IMR-90 (cell line): Measurements from ENCODE around the gene PRAC2. TPM values are rescaled to one million over a fixed set of nuclear protein-coding genes. Genes with fewer than 3 reads are reported as not detected.
A peak's percentile ranks its signal among the peaks of the same experiment; 100 is the strongest.

ENCODE experiments used
- ATAC-seq: fragments of 200-7000 bp; cut with Tn5 transposase; 2 replicates; pipeline ENCODE4 v1.9.1; 2020; ENCODE audit warnings: low read depth, mild to moderate bottlenecking, moderate library complexity
- Bru-seq: library from RNA; stranded (reverse); fragments of 400-500 nt; gene quantifications from one replicate; lab custom pipeline; 2021; lab: Mats Ljungman, UMichigan
- BruChase-seq, 2 experiments: library from RNA; stranded (reverse); fragments of 400-500 nt; gene quantifications; one replicate each; lab custom pipeline; 2021; lab: Mats Ljungman, UMichigan
- BruUV-seq: library from RNA; stranded (reverse); fragments of 400-500 nt; replicated peaks from 2 replicates; lab custom pipeline; 2021; lab: Mats Ljungman, UMichigan
- CTCF ChIA-PET: fragments of 300-600 bp; formaldehyde crosslinking; extraction: SDS; loops from one replicate; lab custom pipeline; 2021; ENCODE audit warnings: antibody characterized with exemption; lab: Yijun Ruan, JAX
- POLR2A ChIA-PET: fragments of 300-600 bp; sonication (Branson Sonifier 250); formaldehyde crosslinking; loops from one replicate; lab custom pipeline; 2022; ENCODE audit warnings: antibody characterized with exemption; ENCODE audit not compliant: unreplicated experiment; lab: Charles Lee
- DNase-seq: peaks from one replicate; pipeline ENCODE4 v3.0.0; 2013
- H2AFZ ChIP-seq: replicated peaks from 2 replicates; pipeline ENCODE3; 2013; ENCODE audit warnings: low read length, mild to moderate bottlenecking; ENCODE audit not compliant: poor library complexity
- H2AK5ac ChIP-seq: 2 replicates; pipeline ENCODE4 v1.6.1; 2013; ENCODE audit warnings: low read depth, low read length, inconsistent platforms
- H2AK9ac ChIP-seq: replicated peaks from 2 replicates; pipeline ENCODE3; 2013; ENCODE audit warnings: mild to moderate bottlenecking, low read depth, low read length, moderate library complexity; ENCODE audit not compliant: poor library complexity
- H2BK120ac ChIP-seq: 2 replicates; pipeline ENCODE4 v1.6.1; 2013; ENCODE audit warnings: low read depth, low read length, inconsistent platforms
- H2BK15ac ChIP-seq: 3 replicates; pipeline ENCODE4 v1.6.1; 2013; ENCODE audit warnings: low read depth, low read length, inconsistent platforms
- H2BK20ac ChIP-seq: 2 replicates; pipeline ENCODE4 v1.6.1; 2013; ENCODE audit warnings: low read depth, mild to moderate bottlenecking, inconsistent platforms, low read length, moderate library complexity
- H2BK5ac ChIP-seq: 2 replicates; pipeline ENCODE4 v1.6.1; 2013; ENCODE audit warnings: mild to moderate bottlenecking, low read depth, low read length, inconsistent platforms; ENCODE audit not compliant: poor library complexity, severe bottlenecking
- H3K14ac ChIP-seq: replicated peaks from 2 replicates; pipeline ENCODE4 v1.6.1; 2013; ENCODE audit warnings: low read depth, low read length, inconsistent platforms
- H3K18ac ChIP-seq: 2 replicates; pipeline ENCODE4 v1.6.1; 2013; ENCODE audit warnings: low read depth, low read length, control low read depth
- H3K23ac ChIP-seq: 2 replicates; pipeline ENCODE4 v1.6.1; 2013; ENCODE audit warnings: low read depth, low read length, inconsistent platforms
- H3K27ac ChIP-seq: 2 replicates; pipeline ENCODE4 v1.5.1; 2013; ENCODE audit warnings: mild to moderate bottlenecking, control low read depth, low read length; ENCODE audit not compliant: insufficient read depth
- H3K27me3 ChIP-seq: 2 replicates; pipeline ENCODE4 v1.6.1; 2013; ENCODE audit warnings: low read length; ENCODE audit not compliant: control insufficient read depth, insufficient read depth
- H3K36me3 ChIP-seq: 2 replicates; pipeline ENCODE4 v1.6.1; 2013; ENCODE audit warnings: low read length, mixed read lengths; ENCODE audit not compliant: control insufficient read depth, insufficient read depth
- H3K4ac ChIP-seq: 2 replicates; pipeline ENCODE4 v1.6.1; 2013; ENCODE audit warnings: low read depth, low read length, inconsistent platforms
- H3K4me1 ChIP-seq: 2 replicates; pipeline ENCODE4 v1.6.1; 2013; ENCODE audit warnings: low read length, mixed read lengths; ENCODE audit not compliant: control insufficient read depth, insufficient read depth
- H3K4me2 ChIP-seq: 2 replicates; pipeline ENCODE4 v1.6.1; 2013; ENCODE audit warnings: low read depth, mild to moderate bottlenecking, control low read depth, low read length, moderate library complexity
- H3K4me3 ChIP-seq: 2 replicates; pipeline ENCODE4 v1.5.1; 2013; ENCODE audit warnings: low read depth, mild to moderate bottlenecking, control low read depth, low read length, moderate library complexity; ENCODE audit not compliant: insufficient read depth
- H3K56ac ChIP-seq: 2 replicates; pipeline ENCODE4 v1.6.1; 2013; ENCODE audit warnings: low read length, inconsistent platforms; ENCODE audit not compliant: insufficient read depth; ENCODE audit errors: extremely low read depth
- H3K79me1 ChIP-seq, 2 experiments: 2 replicates each; pipeline ENCODE4 v1.6.1; 2013; ENCODE audit warnings: low read length in 2 of 2, inconsistent platforms in 1 of 2, low read depth in 1 of 2
- H3K9ac ChIP-seq: 2 replicates; pipeline ENCODE4 v1.6.1; 2013; ENCODE audit warnings: low read depth, low read length, control low read depth
- H3K9me1 ChIP-seq: 2 replicates; pipeline ENCODE4 v1.6.1; 2013; ENCODE audit warnings: low read length, inconsistent platforms; ENCODE audit not compliant: insufficient read depth
- H3K9me3 ChIP-seq: 2 replicates; pipeline ENCODE4 v1.6.1; 2013; ENCODE audit warnings: low read length; ENCODE audit not compliant: control insufficient read depth, insufficient read depth
- H4K20me1 ChIP-seq: 2 replicates; pipeline ENCODE4 v1.6.1; 2013; ENCODE audit warnings: low read length, inconsistent platforms; ENCODE audit not compliant: insufficient read depth
- H4K5ac ChIP-seq: 2 replicates; pipeline ENCODE4 v1.6.1; 2013; ENCODE audit warnings: mild to moderate bottlenecking, low read depth, low read length, control low read depth
- H4K8ac ChIP-seq, 2 experiments: 2 replicates each; pipeline ENCODE4 v1.6.1; 2013; ENCODE audit warnings: low read depth in 2 of 2, low read length in 2 of 2, control low read depth in 1 of 2, inconsistent platforms in 1 of 2
- H4K91ac ChIP-seq: 2 replicates; pipeline ENCODE4 v1.6.1; 2013; ENCODE audit warnings: low read depth, low read length, inconsistent platforms; ENCODE audit not compliant: insufficient read depth
- CEBPB ChIP-seq: IDR thresholded peaks from 2 replicates; pipeline ENCODE4 v1.6.1; 2012; ENCODE audit warnings: low read depth, low read length, improper control_type of control experiment
- ELK1 ChIP-seq: fragments of 150-350 bp; IDR thresholded peaks from 2 replicates; pipeline ENCODE4 v1.6.1; 2016; ENCODE audit warnings: low read depth, mild to moderate bottlenecking, low read length, moderate library complexity, borderline replicate concordance
- NFE2L2 ChIP-seq: fragments of 150-350 bp; IDR thresholded peaks from 2 replicates; pipeline ENCODE4 v1.6.1; 2016; ENCODE audit warnings: low read depth, mild to moderate bottlenecking, low read length
- WGBS, 2 experiments: methylation state at CpG; one replicate each; pipeline versions ENCODE4 v1.1.5 to v1.1.7; 2013; ENCODE audit warnings: missing lambda C conversion rate in 2 of 2; ENCODE audit not compliant: insufficient read length in 1 of 2; ENCODE audit errors: extremely low coverage in 2 of 2; 5-methylcytosine and 5-hydroxymethylcytosine counted together
- dilution Hi-C: fragments of 300-500 bp; cut with HindIII; formaldehyde crosslinking; loops from one replicate; pipeline ENCODE4 v1.14.3; 2018; ENCODE audit warnings: low sequenced_read_pairs; ENCODE audit not compliant: unreplicated experiment
- in situ Hi-C: fragments of 300-500 bp; cut with MboI; formaldehyde crosslinking; loops from 3 replicates; pipeline ENCODE4 v1.14.3; 2019; ENCODE audit warnings: low sequenced_read_pairs, inconsistent platforms, mixed read lengths
- intact Hi-C: fragments of 100-400 bp; cut with micrococcal nuclease; formaldehyde crosslinking; loops from 2 replicates; pipeline ENCODE4 v1.10.0; 2022
- long read RNA-seq: library from polyadenylated mRNA; unstranded; transcript quantifications from one replicate; pipeline ENCODE4 v2.0.0, GENCODE V29; 2021; ENCODE audit not compliant: unreplicated experiment
- polyA plus RNA-seq, 3 experiments: library from polyadenylated mRNA; depleted of rRNA; stranded (reverse); fragments of >200 nt; gene quantifications; 2 replicates each; pipeline ENCODE4 v1.2.3, GENCODE V29; 2012; ENCODE audit warnings: low replicate concordance in 1 of 3
- total RNA-seq: library from RNA; depleted of rRNA; stranded (reverse); fragments of >200 nt; gene quantifications from 2 replicates; pipeline ENCODE4 v1.2.3, GENCODE V29; 2012; rRNA removed

The PRAC2 gene
- total RNA-seq (not detected in 2 replicates), polyA plus RNA-seq (2012; rRNA removed) (not detected in 2 replicates), Bru-seq, nascent RNA (not detected), BruChase-seq, experiment 1, labeled RNA remaining after a 6-hour chase (not detected), BruChase-seq, experiment 2, labeled RNA remaining after a 2-hour chase (not detected)
- not detected in 2 replicates for polyA plus RNA-seq (2012; cell fraction: cytosol; rRNA removed)
- not detected in 2 replicates for polyA plus RNA-seq (2012; cell fraction: nucleus; rRNA removed; ENCODE audit: low replicate concordance)
- long read RNA-seq, result 0 reads

DNA sequence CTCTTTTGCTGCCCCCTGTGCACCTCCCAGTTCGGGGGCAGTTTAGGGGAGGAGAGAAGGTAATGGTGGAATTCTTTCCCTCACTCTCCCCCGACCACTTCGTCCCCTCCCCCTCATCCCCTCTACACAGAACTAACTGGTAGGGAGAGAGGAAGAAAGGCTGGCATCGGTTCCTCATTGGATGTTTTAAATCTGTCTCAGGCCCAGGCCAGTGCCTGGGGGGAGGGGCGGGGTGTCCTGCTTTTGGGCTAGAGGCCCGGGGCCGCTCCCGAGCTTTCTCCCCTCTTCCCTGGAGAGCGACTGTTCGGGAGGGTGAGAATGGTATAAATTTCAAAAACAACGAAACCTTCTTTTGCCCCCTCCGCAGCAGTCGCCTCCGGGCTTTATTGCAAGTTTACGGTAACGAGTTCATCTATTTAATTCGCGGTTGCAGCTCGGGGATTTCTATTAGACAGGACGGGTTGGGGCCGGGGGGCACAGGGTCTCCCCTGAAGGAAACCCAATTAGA is at the start of gene PRAC2:
TSS of gene PRAC2 (plus strand) at position 271 of the 508 bp plus-strand sequence. CDS start 1,226 bp downstream, outside the sequence.
- H2BK5ac ChIP-seq, result no peak within 1 kb of the TSS
- H2AFZ ChIP-seq, result peak within 1 kb of the TSS; percentile 45
- DNase-seq (no peak), ATAC-seq (no peak)
- H3K36me3 ChIP-seq, result no peaks in the 10 kb centered on the region
- WGBS, 2 experiments, result no CpG with 5 or more reads among the region's 21 CpGs
- H2BK120ac ChIP-seq, result no peak within 1 kb of the TSS
- H4K20me1 ChIP-seq, result 0 out of 2 replicates have a peak, but pooled peaks cover 19% of the 10 kb centered on the region
- no peaks in the 10 kb centered on the region for H3K79me1 ChIP-seq
- no peak within 1 kb of the TSS for H3K9ac ChIP-seq
- no peak within 1 kb of the TSS for H3K56ac ChIP-seq
- ChIA-PET POLR2A (no interaction called here), CTCF (interaction anchor here (0.9 kb wide), 1 partner anchor 156 kb away, joined by 4 read pairs; no protein-coding TSS in a partner anchor)
- H4K91ac ChIP-seq, result no peak within 1 kb of the TSS
- intact Hi-C loops, result loop anchor here (10.0 kb wide), 1 partner anchor 312 kb away; no protein-coding TSS in a partner anchor
- no peak within 1 kb of the TSS for H4K8ac ChIP-seq
- TF ChIP-seq ELK1 (no peak), NFE2L2 (no peak), CEBPB (no peak)
- H3K18ac ChIP-seq, result no peak within 1 kb of the TSS
- no peak within 1 kb of the TSS for H2BK15ac ChIP-seq
- H3K4me3 ChIP-seq, result no peak within 1 kb of the TSS
- H3K23ac ChIP-seq, result no peak within 1 kb of the TSS
- H3K27ac ChIP-seq, result no peak within 1 kb of the TSS
- no peak within 1 kb of the TSS for H3K4ac ChIP-seq
- dilution Hi-C loops, result no loop called here
- H2AK9ac ChIP-seq, result no peak within 1 kb of the TSS
- BruUV-seq, result no TSS peak
- no peak within 1 kb of the TSS for H2AK5ac ChIP-seq
- peaks cover 95% of the 10 kb centered on the region for H3K27me3 ChIP-seq
- H3K4me2 ChIP-seq, result no peak within 1 kb of the TSS
- in situ Hi-C loops, result loop anchor here (10.0 kb wide), 1 partner anchor 312 kb away; no protein-coding TSS in a partner anchor
- H3K9me3 ChIP-seq, result peaks cover 18% of the 10 kb centered on the region
- H3K4me1 ChIP-seq, result no peaks in the 10 kb centered on the region
- H3K14ac ChIP-seq, result no peak within 1 kb of the TSS
- H2BK20ac ChIP-seq, result no peak within 1 kb of the TSS
- no peak within 1 kb of the TSS for H4K5ac ChIP-seq
- no peaks in the 10 kb centered on the region for H3K9me1 ChIP-seq
